Kidney (tissue), 14 donors: ENCODE measurements around the gene PGAM5. TPM values are rescaled to one million over a fixed set of nuclear protein-coding genes. Genes with fewer than 3 reads are reported as not detected.

Source experiments
- DNase-seq, 5 donors: peaks; one replicate each; pipeline ENCODE4 v3.0.0-alpha.2; 2013 to 2020
- FAIRE-seq: peaks from 2 replicates; lab custom pipeline; 2012; peaks lifted over from hg19 to GRCh38; lab: Jason Lieb, UNC
- H3K27ac ChIP-seq, 2 donors: one replicate each; pipeline ENCODE4 v1.7.0; 2013; ENCODE audit warnings: low read depth in 2 of 2, low read length in 2 of 2, inconsistent platforms in 1 of 2
- H3K27me3 ChIP-seq: one replicate; pipeline ENCODE4 v1.7.1; 2013; ENCODE audit warnings: low read length, inconsistent platforms; ENCODE audit not compliant: control insufficient read depth, insufficient read depth
- H3K36me3 ChIP-seq, 3 donors: one replicate each; pipeline versions ENCODE4 v1.7.0 to v1.7.1; 2013; ENCODE audit warnings: low read length in 3 of 3, control low read depth in 1 of 3, inconsistent platforms in 1 of 3; ENCODE audit not compliant: insufficient read depth in 3 of 3, control insufficient read depth in 2 of 3
- H3K4me1 ChIP-seq, 3 donors: one replicate each; pipeline versions ENCODE4 v1.7.0 to v1.7.1; 2013; ENCODE audit warnings: low read length in 3 of 3, inconsistent platforms in 1 of 3, low read depth in 1 of 3; ENCODE audit not compliant: control insufficient read depth in 2 of 3, insufficient read depth in 2 of 3
- H3K4me3 ChIP-seq, 3 donors: one replicate each; pipeline versions ENCODE4 v1.7.0 to v1.8.1; 2013; ENCODE audit warnings: low read length in 3 of 3, control low read depth in 1 of 3, inconsistent platforms in 1 of 3
- H3K9ac ChIP-seq, 3 donors: one replicate each; pipeline versions ENCODE4 v1.7.0 to v1.7.1; 2013; ENCODE audit warnings: low read length in 3 of 3, control low read depth in 1 of 3, inconsistent platforms in 1 of 3
- H3K9me3 ChIP-seq, 3 donors: one replicate each; pipeline versions ENCODE4 v1.7.0 to v1.7.1; 2013; ENCODE audit warnings: low read length in 3 of 3, control low read depth in 1 of 3, inconsistent platforms in 1 of 3; ENCODE audit not compliant: control insufficient read depth in 2 of 3, insufficient read depth in 1 of 3
- CTCF ChIP-seq: IDR thresholded peaks from 3 replicates; pipeline ENCODE4 v1.5.1; 2012; ENCODE audit warnings: mild to moderate bottlenecking, moderate library complexity, borderline replicate concordance; ENCODE audit not compliant: insufficient read depth; ENCODE audit errors: extremely low read depth
- intact Hi-C: fragments of 100-400 bp; cut with DNase I; formaldehyde crosslinking; loops from one replicate; pipeline ENCODE4 v1.11.1; 2022
- polyA plus RNA-seq: library from polyadenylated mRNA; stranded (reverse); fragments of 350-450 nt; fragmentation: Illumina TruSeq; extraction: RNeasy Lipid Tissue Mini Kit (QIAGEN cat#74804); gene quantifications from one replicate; pipeline ENCODE4 v1.2.3, GENCODE V29; 2014; ENCODE audit warnings: low read depth, low replicate concordance; ENCODE audit not compliant: insufficient read depth
- total RNA-seq: library from RNA; stranded (reverse); fragmentation: NEBNext Ultra II Directional; extraction: Animal tissue kit (Norgen Biotek cat#: 25700); gene quantifications from one replicate; pipeline ENCODE4 v1.2.1, GENCODE V29; 2021
- donor health status: control.
- donor health status: control.
- donor health status: control.
- donor health status: control.
- donor health status: control.
- donor health status: DM: yes; HTN: yes; CAD: no.
- donor health status: Normal renal cell carcinoma (clear cell type).

Gene PGAM5
- total and polyA plus RNA-seq, 2 donors from 2014 or later: 19.4 to 33.5 TPM

- no peak overlapping the region for H3K27ac ChIP-seq
Measured at GRCh38 chr12:132695431-132695830, 15.2 kb upstream of the PGAM5 start.

DNA sequence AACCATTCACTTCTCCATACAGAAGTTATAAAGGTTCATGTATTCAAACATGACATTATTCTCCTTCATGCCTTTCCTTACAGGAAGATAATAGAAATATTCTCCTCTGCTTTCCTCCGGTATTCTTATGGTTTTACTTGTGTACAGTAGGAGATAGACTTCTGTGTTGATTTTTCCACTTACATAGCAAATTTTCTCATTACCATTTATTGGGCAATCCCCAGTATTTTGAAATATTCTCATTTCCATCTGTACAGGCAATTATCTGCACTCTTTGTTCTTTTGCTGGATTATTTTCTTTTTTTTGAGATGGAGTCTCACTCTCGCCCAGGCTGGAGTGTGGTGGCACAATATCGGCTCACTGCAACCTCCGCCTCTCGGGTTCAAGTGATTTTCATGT, 12.3 kb upstream of the PGAM5 start:
- intact Hi-C loops: no loop called here
- FAIRE-seq (no peak), DNase-seq (no peak)
- H3K36me3 ChIP-seq: peaks cover 0 to 17% (median 13%) of the 10 kb centered on the region in 3 donors
- no peak overlapping the region for H3K9ac ChIP-seq
- no peak for TF ChIP-seq CTCF
- H3K27ac ChIP-seq: no peak overlapping the region
- no peaks in the 10 kb centered on the region for H3K9me3 ChIP-seq
- H3K4me1 ChIP-seq: no peaks in the 10 kb centered on the region
- no peak overlapping the region for H3K4me3 ChIP-seq
- H3K27me3 ChIP-seq: no peaks in the 10 kb centered on the region

More at GRCh38 chr12:132695431-132695830, 15.2 kb upstream of the PGAM5 start:
- Histone ChIP-seq H3K9me3 (no peaks in the 10 kb centered on the region), H3K36me3 (peaks cover 0 to 19% (median 5%) of the 10 kb centered on the region in 3 donors), H3K4me3 (no peak overlapping the region), H3K4me1 (no peaks in the 10 kb centered on the region), H3K9ac (no peak overlapping the region), H3K27me3 (no peaks in the 10 kb centered on the region)
- TF ChIP-seq CTCF: no peak
- no peak for FAIRE-seq
- no peak for DNase-seq
- intact Hi-C loops: no loop called here

GRCh38 chr12:132700212-132700822, 10.3 kb upstream of the PGAM5 start:
- Histone ChIP-seq H3K27ac (no peak overlapping the region), H3K9me3 (no peaks in the 10 kb centered on the region), H3K27me3 (no peaks in the 10 kb centered on the region), H3K4me3 (no peak overlapping the region), H3K9ac (no peak overlapping the region), H3K4me1 (no peaks in the 10 kb centered on the region), H3K36me3 (peaks cover 0 to 21% (median 13%) of the 10 kb centered on the region in 3 donors)
- intact Hi-C loops: no loop called here
- FAIRE-seq: no peak
- DNase-seq: no peak
- TF ChIP-seq CTCF: no peak
